Epithelial cell of prostate (primary cell): ENCODE measurements around the gene ANKFN1.

Experiments used
- DNase-seq: peaks from one replicate; pipeline ENCODE4 v3.0.0-alpha.2; 2011; ENCODE audit warnings: low read depth, low spot score
- H3K27ac ChIP-seq: fragments of 450-650 bp; 2 replicates; pipeline ENCODE4 v1.5.1; 2017; ENCODE audit warnings: mild to moderate bottlenecking

Gene ANKFN1

GRCh38 chr17:56142325-56142724, 10.9 kb upstream of the ANKFN1 start:
- no peak overlapping the region for H3K27ac ChIP-seq
- DNase-seq: no peak

GRCh38 chr17:56142781-56143180, 10.5 kb upstream of the ANKFN1 start:
- DNase-seq: no peak
- H3K27ac ChIP-seq: no peak overlapping the region

- no peak for DNase-seq
- H3K27ac ChIP-seq: no peak overlapping the region
Observed at GRCh38 chr17:56144223-56144622, 9.1 kb upstream of the ANKFN1 start.

- no peak overlapping the region for H3K27ac ChIP-seq
- DNase-seq: no peak
Observed at GRCh38 chr17:56146534-56146933, 6.7 kb upstream of the ANKFN1 start.

GRCh38 chr17:56148333-56148732, 4.9 kb upstream of the ANKFN1 start:
- H3K27ac ChIP-seq: no peak overlapping the region
- DNase-seq: no peak

DNA sequence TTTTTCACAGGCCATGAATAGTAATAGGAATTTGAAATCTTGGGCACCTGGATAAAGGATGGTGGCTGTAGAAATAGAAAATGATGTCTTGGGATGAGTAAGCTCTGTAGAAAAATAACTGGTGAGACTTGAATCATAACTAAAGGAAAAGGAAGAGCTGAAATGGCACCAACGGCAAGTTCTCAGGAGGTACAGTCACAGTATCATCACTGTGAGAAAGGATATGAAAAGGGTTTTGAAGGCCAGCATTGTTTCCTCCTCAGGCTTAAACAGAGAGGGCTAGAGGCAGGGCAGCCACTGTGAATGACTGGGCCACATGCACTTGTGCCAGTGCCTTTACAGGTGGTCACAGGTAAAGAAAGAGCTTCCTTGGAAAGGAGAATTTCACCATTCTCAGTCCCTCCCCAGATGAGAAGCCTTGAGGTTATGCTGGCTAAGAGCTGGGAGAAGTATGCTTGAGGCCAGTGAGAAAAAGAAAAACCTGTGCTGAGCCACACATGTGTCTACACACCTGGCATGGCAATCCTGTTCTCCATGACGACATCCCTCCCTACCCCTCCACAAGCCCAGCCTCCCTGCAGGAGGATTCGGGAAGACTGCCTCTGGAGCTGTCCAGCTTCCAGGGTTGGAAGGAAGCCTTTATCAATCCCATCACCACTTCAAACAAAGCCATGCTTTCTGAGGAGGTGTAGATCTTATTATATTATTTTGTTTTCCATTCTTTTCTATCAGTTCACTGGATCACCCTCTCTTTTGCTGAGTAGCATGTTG, 3.8 kb upstream of the ANKFN1 start:
- no peak for DNase-seq

GRCh38 chr17:56150649-56151048, 2.6 kb upstream of the ANKFN1 start:
- H3K27ac ChIP-seq: no peak overlapping the region
- no peak for DNase-seq

More for the DNA sequence above, 3.8 kb upstream of the ANKFN1 start:
- no peak overlapping the region for H3K27ac ChIP-seq

- no peak for DNase-seq
Observed at GRCh38 chr17:56157845-56158244, 4.6 kb downstream of the ANKFN1 start.

DNA sequence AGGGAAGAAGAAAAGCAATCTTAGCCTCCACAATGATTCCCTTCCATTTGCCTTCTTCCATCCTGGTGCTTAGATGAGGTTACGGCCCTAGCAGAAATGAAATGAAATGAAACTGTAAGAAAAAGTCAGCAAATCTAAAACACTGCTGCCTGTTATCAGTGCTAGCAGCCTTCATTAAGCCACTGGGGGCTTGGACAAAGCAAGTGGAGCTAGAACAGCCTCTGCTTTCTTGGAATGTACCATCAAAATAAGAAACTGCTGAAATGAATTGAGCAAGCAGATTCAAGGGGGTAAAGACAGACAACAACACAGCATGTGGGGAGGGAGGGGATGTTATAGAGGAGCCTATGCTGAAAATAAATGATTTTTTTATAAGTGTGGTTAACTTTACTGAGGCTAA, 5.1 kb downstream of the ANKFN1 start:
- no peak for DNase-seq
- no peak overlapping the region for H3K27ac ChIP-seq

More at GRCh38 chr17:56157845-56158244, 4.6 kb downstream of the ANKFN1 start:
- no peak overlapping the region for H3K27ac ChIP-seq

DNA sequence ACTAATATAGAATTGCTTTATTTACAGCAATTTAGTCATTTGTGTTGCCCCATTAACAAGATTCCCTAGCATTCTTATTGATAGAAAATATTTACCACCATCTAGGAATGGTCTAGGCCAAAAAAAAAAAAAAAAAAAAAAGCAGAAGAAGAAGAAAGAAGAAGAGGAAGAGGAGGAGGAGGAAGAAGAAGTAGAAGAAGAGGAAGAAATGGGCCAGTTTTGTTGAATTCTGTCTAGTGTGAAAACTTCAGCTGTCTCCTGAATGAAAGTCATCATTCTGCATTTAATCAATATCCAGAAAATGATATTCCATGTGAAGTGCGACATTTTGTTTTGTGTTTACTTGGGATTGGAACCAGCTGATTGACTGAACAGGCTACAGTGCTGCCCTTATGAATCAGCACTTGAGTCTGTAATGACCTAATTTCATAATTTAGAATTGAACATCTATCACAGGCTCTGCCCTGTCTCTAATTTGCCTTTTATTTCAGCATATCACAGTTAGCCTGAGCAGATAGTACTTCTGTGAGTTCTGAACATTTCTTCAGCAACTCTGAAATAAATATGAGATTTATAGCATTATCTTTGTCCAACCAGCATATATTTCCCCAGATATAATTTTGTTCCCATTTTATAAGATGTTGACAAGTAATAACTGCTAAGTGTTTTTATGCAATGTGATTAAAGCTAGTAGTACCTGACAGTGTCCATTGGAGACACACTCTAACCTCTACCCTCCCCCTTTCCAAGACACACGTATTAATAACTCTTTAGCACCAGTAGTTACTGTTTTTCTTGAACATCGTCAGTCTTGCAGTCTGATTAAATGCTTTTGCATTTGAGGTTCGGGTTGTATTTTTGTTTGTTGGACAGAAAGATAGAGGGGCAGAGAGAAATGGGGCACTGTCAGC, 5.9 kb downstream of the ANKFN1 start:
- no peak for DNase-seq
- H3K27ac ChIP-seq: no peak overlapping the region

DNA sequence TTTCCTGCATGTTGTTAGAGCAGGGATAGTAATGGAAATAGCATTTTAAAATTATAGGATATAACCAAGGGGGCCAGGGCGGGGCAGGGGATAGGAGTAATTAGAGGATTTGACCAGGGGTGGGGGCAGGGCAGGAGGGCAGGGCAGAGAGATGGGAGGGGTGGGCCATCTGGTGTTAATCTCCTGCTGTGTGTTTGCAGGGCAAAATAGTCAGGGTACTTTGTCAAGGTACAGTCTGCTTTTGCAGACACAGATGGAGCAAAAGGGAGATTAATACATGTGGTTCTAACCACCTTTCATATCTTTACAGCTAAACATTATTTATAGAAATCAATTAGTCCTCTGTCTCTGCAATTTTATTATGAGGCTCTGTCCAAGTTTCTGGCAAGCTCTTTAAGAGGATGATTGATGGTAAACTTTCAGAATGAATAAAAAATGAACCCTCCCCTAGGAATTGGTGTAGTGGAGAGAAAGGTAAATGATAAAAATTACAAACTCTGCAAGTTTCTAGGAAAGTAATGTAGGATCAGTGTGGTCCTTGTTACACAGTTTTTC, 6.6 kb downstream of the ANKFN1 start:
- no peak overlapping the region for H3K27ac ChIP-seq
- DNase-seq: no peak

DNA sequence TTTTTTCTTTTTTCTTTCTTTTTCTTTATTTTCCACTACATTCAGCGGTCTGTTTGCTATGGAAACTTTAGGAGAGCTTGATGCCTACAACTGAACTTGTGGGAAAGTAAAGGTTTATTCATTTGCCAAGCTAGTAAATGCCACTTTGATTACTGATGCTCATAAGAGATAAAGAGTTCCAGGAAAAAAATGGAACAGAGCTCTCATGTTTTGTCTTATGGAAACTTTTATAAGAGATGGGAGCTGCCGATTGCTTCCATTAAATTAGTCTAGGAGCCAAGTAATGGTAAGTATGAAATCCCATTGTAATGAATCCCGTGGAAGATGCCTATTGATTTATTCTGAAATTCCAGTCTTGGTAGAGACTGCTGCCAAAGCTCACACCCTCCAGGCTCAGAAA, 7.1 kb downstream of the ANKFN1 start:
- H3K27ac ChIP-seq: no peak overlapping the region
- no peak for DNase-seq

DNA sequence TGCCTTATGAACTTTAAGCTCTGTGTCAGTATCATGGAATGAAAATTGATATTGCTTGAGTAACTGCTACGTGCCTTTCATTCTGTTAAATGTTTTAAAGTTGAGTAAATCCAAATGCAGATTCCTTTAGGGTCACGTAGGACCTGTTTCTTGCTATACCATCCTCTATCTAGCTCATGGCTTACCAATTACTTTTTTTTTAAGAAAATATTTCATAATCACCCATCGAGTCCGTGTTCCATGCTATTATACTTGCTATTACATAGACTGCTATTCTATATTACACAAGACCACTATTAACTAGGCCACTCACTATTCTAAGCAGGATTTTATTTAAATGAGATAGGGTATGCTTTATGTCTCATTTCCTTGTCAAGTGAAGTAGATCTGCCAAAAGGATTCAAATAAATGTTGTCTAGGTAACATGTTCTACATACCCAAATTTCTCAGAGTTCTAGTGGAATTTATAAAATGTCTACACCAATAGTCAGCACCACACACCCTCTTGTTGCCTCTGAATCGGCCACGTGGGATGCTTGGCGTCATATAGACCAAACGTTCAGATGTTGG, 11.9 kb downstream of the ANKFN1 start:
- H3K27ac ChIP-seq: no peak overlapping the region

GRCh38 chr17:56167491-56167890, 14.2 kb downstream of the ANKFN1 start:
- no peak overlapping the region for H3K27ac ChIP-seq
- no peak for DNase-seq

More for the DNA sequence above, 11.9 kb downstream of the ANKFN1 start:
- DNase-seq: no peak

DNA sequence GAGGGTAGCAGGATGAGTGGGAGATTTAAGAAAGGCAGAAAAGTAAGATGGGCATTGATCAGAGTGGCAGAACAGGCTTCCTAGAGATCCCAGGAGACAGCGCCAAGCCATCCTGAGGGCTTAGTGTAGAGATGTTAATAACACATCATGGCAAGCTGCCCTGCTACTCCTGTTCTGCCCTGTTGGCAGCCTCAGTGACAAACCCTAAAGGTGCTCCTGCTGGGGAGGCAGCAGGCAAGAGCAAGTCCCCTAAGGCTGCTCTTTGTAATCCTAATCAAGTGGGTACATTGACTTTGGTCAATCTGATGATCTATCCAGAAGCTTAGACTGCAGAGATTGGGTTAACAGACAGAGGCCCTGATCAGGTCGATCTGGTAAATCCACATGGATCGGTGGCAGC, 16.3 kb downstream of the ANKFN1 start:
- H3K27ac ChIP-seq: no peak overlapping the region
- no peak for DNase-seq

DNA sequence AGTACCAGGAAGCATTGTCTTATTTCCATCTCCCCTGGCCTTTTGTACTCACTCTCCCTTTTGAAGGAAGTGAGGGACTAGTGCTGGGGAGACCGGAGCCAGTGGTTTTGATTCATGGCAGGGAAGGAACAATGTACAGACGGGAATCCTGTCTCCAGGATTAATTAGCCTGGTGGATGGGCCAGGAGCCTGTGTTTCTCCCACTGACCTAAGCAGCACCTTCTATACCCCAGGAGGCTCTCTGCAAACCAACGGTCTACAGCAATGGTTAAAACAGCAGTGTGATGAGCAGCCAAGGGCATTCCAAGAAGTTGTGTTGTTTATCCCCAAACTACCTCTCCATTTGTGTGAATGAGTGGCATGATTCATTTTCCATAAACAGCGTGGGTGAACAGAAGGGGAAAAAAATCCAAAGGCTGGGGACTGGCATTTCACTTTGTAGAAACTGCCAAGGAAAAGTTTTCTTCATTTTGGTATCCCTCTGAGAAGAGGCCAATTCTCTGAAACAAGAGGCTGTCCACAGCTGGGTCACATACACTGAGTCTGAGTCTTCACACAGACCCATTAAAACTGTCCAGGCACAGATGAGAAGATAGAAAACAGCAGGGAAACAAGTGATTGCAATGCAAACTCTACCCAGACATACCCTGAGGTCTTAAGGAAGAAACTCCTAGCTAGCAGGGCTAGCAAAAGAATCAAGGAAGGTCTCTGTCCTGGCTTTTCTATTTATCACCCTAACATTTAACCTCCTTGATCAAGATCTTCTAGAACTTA, 18.1 kb downstream of the ANKFN1 start:
- DNase-seq: no peak

DNA sequence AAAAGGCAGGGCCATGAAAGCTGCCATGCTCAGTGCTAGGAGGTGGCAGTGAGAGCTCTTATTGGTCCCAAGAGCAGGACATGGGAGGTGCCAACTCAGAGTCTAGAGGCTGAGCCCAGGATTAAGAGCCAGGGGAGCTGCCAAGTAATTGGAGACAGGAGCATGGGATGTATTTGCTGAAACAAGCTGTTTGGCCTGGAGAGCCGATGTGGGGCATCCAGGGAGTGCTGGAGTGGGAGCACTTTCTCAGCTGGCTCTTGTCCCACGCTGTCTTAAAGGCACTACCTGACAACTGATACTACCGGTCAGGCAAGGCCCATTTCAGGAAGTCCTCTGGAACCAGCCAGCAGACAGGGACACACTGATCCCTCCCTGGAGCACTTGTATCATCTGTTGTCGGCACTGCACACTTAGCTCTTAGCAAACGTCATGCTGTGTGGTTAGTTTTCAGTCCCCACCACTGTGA, 19.3 kb downstream of the ANKFN1 start:
- no peak overlapping the region for H3K27ac ChIP-seq
- DNase-seq: no peak

More for the DNA sequence above, 18.1 kb downstream of the ANKFN1 start:
- H3K27ac ChIP-seq: no peak overlapping the region

DNA sequence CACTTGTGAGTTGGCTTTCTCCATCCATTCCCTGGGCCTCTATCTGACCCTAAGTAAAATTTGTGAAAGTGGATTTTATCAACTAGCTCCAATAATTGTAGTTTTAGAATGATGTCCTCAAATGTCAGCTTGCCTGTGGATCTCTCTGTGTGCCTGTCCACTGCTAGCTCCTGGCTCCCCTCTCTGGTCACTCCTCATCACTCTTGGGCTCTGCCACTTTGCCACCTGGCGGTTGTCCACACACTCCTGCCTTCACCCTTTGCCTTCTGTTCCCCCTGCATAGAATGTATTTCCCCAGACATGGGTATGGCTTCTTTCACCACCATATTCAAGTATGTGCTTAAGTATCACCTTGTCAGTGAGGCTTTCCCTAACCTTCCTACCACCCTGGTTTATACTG, 19.8 kb downstream of the ANKFN1 start:
- H3K27ac ChIP-seq: no peak overlapping the region
- no peak for DNase-seq

GRCh38 chr17:56173958-56174835, 20.9 kb downstream of the ANKFN1 start:
- H3K27ac ChIP-seq: no peak overlapping the region
- DNase-seq: no peak
